ENCODE results near the gene KCNJ10.

The KCNJ10 gene

DNA sequence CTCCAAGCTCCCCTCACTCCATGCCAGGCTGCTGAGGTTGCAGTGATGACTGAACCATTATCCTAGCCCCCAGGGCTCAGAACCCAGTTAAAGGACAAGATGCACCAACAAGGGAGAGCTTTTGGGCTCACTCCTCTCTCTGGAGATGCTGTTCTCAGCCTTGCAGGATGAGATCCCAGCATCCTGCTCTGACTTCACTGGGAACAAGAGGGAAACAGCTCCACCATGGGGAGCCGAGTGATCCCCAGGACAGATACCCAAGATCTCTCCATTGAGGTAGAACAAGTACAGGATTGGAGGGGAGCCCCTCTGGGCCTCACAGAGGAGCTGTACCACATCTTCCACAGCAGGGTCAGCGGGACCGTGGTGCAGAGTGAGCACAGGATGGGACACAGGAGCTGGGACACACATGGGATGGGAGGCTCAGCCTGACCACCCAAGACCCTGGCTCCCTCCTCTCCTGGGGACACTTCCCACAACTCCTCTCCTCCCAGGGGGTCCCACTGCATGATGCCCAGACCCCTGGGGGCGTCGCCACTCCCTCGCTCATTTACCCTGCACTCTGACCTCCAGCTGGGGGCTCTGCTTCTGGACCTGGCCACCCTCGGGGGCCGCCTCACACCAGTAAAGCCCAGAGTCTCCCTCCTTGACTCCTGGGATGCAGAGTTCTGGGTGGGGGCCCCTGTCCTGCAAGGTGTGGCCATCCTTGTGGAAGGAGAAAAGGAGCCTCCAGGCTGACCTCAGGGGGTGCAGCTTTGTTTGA lies 97.3 kb downstream of the KCNJ10 start:
- Mint-ChIP-seq H3K9me3 (no peaks in the 10 kb centered on the region), H3K27ac (no peak overlapping the region), H3K4me3 (no peak overlapping the region), H3K36me3 (ENCODE audit: low read depth) (no peaks in the 10 kb centered on the region), H3K27me3 (ENCODE audit: low read depth, poor library complexity) (peaks cover 22% of the 10 kb centered on the region), H3K4me1 (peaks cover 22% of the 10 kb centered on the region)
- no peak for DNase-seq
- TF ChIP-seq, protein P1, sequence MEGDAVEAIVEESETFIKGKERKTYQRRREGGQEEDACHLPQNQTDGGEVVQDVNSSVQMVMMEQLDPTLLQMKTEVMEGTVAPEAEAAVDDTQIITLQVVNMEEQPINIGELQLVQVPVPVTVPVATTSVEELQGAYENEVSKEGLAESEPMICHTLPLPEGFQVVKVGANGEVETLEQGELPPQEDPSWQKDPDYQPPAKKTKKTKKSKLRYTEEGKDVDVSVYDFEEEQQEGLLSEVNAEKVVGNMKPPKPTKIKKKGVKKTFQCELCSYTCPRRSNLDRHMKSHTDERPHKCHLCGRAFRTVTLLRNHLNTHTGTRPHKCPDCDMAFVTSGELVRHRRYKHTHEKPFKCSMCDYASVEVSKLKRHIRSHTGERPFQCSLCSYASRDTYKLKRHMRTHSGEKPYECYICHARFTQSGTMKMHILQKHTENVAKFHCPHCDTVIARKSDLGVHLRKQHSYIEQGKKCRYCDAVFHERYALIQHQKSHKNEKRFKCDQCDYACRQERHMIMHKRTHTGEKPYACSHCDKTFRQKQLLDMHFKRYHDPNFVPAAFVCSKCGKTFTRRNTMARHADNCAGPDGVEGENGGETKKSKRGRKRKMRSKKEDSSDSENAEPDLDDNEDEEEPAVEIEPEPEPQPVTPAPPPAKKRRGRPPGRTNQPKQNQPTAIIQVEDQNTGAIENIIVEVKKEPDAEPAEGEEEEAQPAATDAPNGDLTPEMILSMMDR (IDR thresholded peaks at IDR 0.05) = no peak

DNA sequence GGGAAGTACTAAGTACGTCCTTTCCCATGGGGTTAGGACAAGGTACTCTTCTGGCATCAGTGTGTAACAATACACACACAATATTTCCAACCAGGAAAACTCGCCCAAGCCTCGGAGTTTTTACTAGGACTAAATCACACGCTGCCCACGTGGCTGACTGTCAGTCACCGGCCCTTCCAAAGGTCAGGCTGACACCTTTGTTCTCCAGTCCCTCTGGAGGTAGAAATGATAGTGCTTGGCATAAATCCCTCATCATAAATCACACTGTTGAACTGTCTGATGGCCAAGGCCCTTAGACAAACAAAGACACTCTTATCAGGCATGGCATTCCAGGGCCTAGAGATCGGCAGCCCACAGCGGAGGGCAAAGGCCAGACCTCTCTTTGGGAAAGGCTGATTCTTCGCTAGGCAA lies 99.0 kb downstream of the KCNJ10 start:
- TF ChIP-seq, protein P1 (IDR thresholded peaks at IDR 0.05) = no peak
- Mint-ChIP-seq H3K27ac (no peak overlapping the region), H3K4me3 (no peak overlapping the region), H3K27me3 (ENCODE audit: low read depth, poor library complexity) (peaks cover 24% of the 10 kb centered on the region), H3K36me3 (ENCODE audit: low read depth) (no peaks in the 10 kb centered on the region), H3K4me1 (peaks cover 22% of the 10 kb centered on the region), H3K9me3 (no peaks in the 10 kb centered on the region)
- peak; percentile 27 for DNase-seq

DNA sequence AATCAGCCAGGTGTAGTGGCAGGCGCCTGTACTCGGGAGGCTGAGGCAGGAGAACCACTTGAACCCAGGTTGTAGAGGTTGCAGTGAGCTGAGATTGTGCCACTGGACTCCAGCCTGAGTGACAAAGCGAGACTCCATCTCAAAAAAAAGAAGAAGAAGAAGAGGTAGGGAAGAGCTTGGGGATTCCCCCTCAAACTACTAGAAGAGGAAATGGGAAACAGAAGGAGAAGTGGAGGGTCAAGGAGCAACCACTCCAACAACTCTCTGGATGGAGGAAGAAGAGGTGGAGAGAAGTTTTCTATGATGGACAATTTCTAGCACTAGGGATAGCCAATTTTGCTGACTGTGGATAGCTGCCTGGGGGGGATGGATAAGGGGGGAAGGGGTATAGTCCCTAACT lies 101.1 kb downstream of the KCNJ10 start:
- Mint-ChIP-seq H3K4me1 (peaks cover 22% of the 10 kb centered on the region), H3K9me3 (no peaks in the 10 kb centered on the region), H3K27ac (no peak overlapping the region), H3K27me3 (ENCODE audit: low read depth, poor library complexity) (peaks cover 38% of the 10 kb centered on the region), H3K36me3 (ENCODE audit: low read depth) (no peaks in the 10 kb centered on the region), H3K4me3 (no peak overlapping the region)
- TF ChIP-seq, protein P1 (IDR thresholded peaks at IDR 0.05) = no peak
- no peak for DNase-seq

DNA sequence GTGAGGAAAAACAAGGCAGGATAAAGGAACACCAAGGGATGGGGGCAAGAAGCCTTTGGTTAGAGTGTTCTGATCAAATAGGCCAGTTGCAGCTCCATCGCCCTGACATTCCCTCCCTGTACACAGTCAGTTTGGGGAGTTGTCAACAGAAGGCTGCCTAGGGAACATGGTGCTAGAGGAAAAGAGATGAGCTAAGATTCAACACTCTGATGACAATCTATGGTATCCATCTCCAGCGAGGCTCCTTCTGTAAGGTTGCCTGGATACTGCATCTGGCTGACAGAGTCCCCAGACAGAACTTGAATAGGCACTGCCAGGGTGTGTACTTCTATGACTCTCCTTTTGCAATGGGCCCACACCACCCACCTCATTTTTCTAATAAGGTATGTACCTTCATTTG lies 104.7 kb downstream of the KCNJ10 start:
- peaks cover 55% of the 10 kb centered on the region for H3K27me3 Mint-ChIP-seq (ENCODE audit: low read depth, poor library complexity)
- no peaks in the 10 kb centered on the region for H3K4me1 Mint-ChIP-seq
- DNase-seq = no peak
- no peaks in the 10 kb centered on the region for H3K36me3 Mint-ChIP-seq (ENCODE audit: low read depth)
- TF ChIP-seq, protein P1 (IDR thresholded peaks at IDR 0.05) = no peak
- no peak overlapping the region for H3K4me3 Mint-ChIP-seq
- H3K9me3 Mint-ChIP-seq = no peaks in the 10 kb centered on the region
- no peak overlapping the region for H3K27ac Mint-ChIP-seq

DNA sequence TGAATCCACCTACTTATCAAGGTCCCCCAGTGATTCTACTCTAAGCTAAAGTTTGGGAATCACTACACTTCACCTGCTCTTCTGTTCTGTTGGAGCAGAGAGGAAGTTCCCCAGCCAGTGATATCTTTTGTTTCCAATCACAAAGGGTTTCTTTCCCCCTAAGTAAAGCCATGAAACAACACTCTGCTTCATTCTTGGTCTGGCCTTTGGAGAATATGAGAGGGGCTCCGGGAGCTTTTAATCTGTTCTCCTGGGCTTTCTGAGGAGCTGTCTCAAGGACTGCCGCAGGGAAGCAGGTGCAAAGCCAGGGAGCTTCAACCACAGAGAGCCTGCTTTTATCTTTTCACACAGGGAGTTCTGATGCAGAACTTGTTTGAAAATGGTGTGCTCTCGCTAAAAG lies 105.8 kb downstream of the KCNJ10 start:
- TF ChIP-seq, protein P1 (IDR thresholded peaks at IDR 0.05) = no peak
- Mint-ChIP-seq H3K27me3 (ENCODE audit: low read depth, poor library complexity) (peaks cover 52% of the 10 kb centered on the region), H3K4me1 (no peaks in the 10 kb centered on the region), H3K36me3 (ENCODE audit: low read depth) (no peaks in the 10 kb centered on the region), H3K9me3 (no peaks in the 10 kb centered on the region), H3K27ac (no peak overlapping the region), H3K4me3 (no peak overlapping the region)
- DNase-seq = no peak

DNA sequence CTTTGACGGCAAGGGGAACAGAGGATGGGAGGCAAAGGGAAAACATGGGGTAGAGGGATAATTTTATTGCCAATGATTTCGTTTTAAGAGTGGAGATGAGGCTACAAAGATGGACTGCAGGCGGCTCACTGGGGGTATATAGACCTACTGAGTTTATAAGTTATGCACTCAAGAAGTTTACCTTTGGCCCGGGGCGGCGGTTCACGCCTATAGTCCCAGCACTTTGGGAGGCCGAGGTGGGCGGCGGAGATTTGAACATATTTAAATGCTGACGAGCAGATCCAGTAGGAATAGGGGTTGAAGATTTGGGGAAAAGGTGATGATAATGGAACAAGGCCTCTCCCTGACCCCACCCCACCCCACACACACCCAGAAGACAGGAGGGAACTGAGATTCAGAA lies 107.8 kb downstream of the KCNJ10 start:
- Mint-ChIP-seq H3K36me3 (ENCODE audit: low read depth) (no peaks in the 10 kb centered on the region), H3K4me3 (no peak overlapping the region), H3K27ac (no peak overlapping the region), H3K4me1 (no peaks in the 10 kb centered on the region), H3K9me3 (no peaks in the 10 kb centered on the region), H3K27me3 (ENCODE audit: low read depth, poor library complexity) (peaks cover 37% of the 10 kb centered on the region)
- DNase-seq = no peak
- TF ChIP-seq, protein P1 (IDR thresholded peaks at IDR 0.05) = no peak

Measured in nephron progenitor cell (in vitro differentiated cells).